PFSK-1 (cell line): Measurements from ENCODE around the gene SBK2.

ENCODE experiments used
- POLR2AphosphoS5 ChIP-seq: IDR thresholded peaks from 2 replicates; pipeline ENCODE4 v1.6.1; 2012; ENCODE audit warnings: low read depth, mild to moderate bottlenecking, control low read depth, low read length, moderate library complexity
- SIN3A ChIP-seq: IDR thresholded peaks from 2 replicates; pipeline ENCODE4 v1.6.1; 2012; ENCODE audit warnings: mild to moderate bottlenecking, low read length, moderate library complexity, borderline replicate concordance; ENCODE audit not compliant: insufficient read depth
- TAF1 ChIP-seq: IDR thresholded peaks from 2 replicates; pipeline ENCODE4 v1.6.1; 2012; ENCODE audit warnings: low read length, control low read depth, borderline replicate concordance; ENCODE audit not compliant: insufficient read depth

DNA sequence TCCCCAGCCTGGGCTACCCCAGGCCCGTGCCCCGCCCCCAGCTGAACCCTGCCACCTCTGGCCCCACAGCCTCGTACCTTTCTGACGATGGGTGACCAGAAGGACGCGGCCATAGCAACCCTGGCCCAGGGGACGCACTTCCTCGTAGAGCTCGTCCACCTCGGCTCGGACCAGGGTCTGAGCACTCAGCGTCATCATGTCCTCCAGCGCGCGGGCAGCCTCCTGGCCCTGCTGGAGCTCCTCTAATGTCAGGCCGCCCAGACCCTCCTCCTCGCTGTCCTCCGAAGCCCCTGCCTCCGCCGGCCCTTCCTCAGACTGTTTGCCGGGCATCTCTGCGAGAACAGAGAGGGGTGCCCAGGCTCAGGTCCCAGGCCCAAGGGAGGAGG is 975 bp downstream of the SBK2 start:
- TF ChIP-seq TAF1 (no peak), SIN3A (no peak), POLR2AphosphoS5 (no peak)
